GM06990 (cell line): ENCODE measurements around the gene AMZ1.

Experiments used
- DNase-seq: peaks from one replicate; pipeline ENCODE4 v3.0.0-alpha.2; 2011; ENCODE audit not compliant: insufficient read length; ENCODE audit errors: extremely low read depth
- H3K27me3 ChIP-seq: replicated peaks from 2 replicates; pipeline ENCODE4 v1.6.0; 2011; ENCODE audit warnings: low read length; ENCODE audit not compliant: control insufficient read depth, insufficient read depth
- H3K36me3 ChIP-seq: 2 replicates; pipeline ENCODE4 v1.5.1; 2011; ENCODE audit warnings: low read length; ENCODE audit not compliant: control insufficient read depth, insufficient read depth
- H3K4me3 ChIP-seq: replicated peaks from 2 replicates; pipeline ENCODE4 v1.5.1; 2011; ENCODE audit warnings: low read depth, mild to moderate bottlenecking, control low read depth, low read length
- CTCF ChIP-seq: IDR thresholded peaks from 2 replicates; pipeline ENCODE4 v1.5.1; 2011; ENCODE audit warnings: low read length, control low read depth, mild to moderate bottlenecking, inconsistent platforms; ENCODE audit not compliant: insufficient read depth, poor library complexity, severe bottlenecking

AMZ1 gene

GRCh38 chr7:2680256-2680655 is 7.7 kb upstream of the AMZ1 start:
- no peak for TF ChIP-seq CTCF
- no peak overlapping the region for H3K4me3 ChIP-seq

GRCh38 chr7:2680792-2681490 is 7.1 kb upstream of the AMZ1 start:
- Histone ChIP-seq H3K36me3 (no peaks in the 10 kb centered on the region), H3K27me3 (no peaks in the 10 kb centered on the region; the same call in 1 of the 2 replicates), H3K4me3 (no peak overlapping the region)
- TF ChIP-seq CTCF, result peak; percentile 69
- DNase-seq, result no peak

More at GRCh38 chr7:2680256-2680655, 7.7 kb upstream of the AMZ1 start:
- no peaks in the 10 kb centered on the region; the same call in 1 of the 2 replicates for H3K27me3 ChIP-seq
- no peak for DNase-seq
- no peaks in the 10 kb centered on the region for H3K36me3 ChIP-seq

GRCh38 chr7:2681929-2682799 is 5.8 kb upstream of the AMZ1 start:
- Histone ChIP-seq H3K4me3 (no peak overlapping the region), H3K27me3 (no peaks in the 10 kb centered on the region; the same call in 1 of the 2 replicates), H3K36me3 (no peaks in the 10 kb centered on the region)
- no peak for TF ChIP-seq CTCF
- no peak for DNase-seq

- no peaks in the 10 kb centered on the region for H3K36me3 ChIP-seq
- H3K4me3 ChIP-seq, result no peak overlapping the region
- no peaks in the 10 kb centered on the region; the same call in 1 of the 2 replicates for H3K27me3 ChIP-seq
- DNase-seq, result no peak
- no peak for TF ChIP-seq CTCF
These were observed 3.5 kb upstream of the AMZ1 start for GRCh38 chr7:2684501-2684900.

- no peaks in the 10 kb centered on the region for H3K36me3 ChIP-seq
- no peaks in the 10 kb centered on the region; the same call in 1 of the 2 replicates for H3K27me3 ChIP-seq
- TF ChIP-seq CTCF, result no peak
- no peak overlapping the region for H3K4me3 ChIP-seq
- no peak for DNase-seq
These were observed 1.9 kb upstream of the AMZ1 start for GRCh38 chr7:2686101-2686500.
